GM12874 (cell line): ENCODE results near the gene GYS1.

Experiments
- TF ChIP-seq, protein P1 (sequence below): IDR thresholded peaks from 2 replicates; pipeline ENCODE4 v1.5.1; 2011; ENCODE audit warnings: low read depth, mild to moderate bottlenecking, control low read depth, low read length, moderate library complexity; ENCODE audit not compliant: insufficient read depth

The GYS1 gene

GRCh38 chr19:48921721-48922500 is 71.2 kb downstream of the GYS1 start:
- TF ChIP-seq, protein P1, sequence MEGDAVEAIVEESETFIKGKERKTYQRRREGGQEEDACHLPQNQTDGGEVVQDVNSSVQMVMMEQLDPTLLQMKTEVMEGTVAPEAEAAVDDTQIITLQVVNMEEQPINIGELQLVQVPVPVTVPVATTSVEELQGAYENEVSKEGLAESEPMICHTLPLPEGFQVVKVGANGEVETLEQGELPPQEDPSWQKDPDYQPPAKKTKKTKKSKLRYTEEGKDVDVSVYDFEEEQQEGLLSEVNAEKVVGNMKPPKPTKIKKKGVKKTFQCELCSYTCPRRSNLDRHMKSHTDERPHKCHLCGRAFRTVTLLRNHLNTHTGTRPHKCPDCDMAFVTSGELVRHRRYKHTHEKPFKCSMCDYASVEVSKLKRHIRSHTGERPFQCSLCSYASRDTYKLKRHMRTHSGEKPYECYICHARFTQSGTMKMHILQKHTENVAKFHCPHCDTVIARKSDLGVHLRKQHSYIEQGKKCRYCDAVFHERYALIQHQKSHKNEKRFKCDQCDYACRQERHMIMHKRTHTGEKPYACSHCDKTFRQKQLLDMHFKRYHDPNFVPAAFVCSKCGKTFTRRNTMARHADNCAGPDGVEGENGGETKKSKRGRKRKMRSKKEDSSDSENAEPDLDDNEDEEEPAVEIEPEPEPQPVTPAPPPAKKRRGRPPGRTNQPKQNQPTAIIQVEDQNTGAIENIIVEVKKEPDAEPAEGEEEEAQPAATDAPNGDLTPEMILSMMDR: no peak

DNA sequence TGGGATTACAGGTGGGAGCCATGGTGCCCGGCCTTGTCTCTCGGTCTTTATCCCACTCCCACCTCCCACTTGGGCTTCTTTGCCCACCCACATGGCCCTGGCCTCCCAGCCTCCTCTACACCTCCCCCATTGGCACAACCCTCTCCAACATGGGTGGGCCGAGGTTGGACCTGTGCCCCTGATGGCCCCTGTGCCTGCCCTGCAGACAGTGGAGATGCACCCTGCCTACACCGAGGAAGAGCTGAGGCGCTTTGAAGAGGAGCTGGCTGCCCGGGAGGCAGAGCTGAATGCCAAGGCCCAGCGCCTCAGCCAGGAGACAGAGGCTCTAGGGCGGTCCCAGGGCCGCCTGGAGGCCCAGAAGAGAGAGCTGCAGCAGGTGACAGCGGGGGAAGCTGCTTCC is 72.2 kb downstream of the GYS1 start:
- TF ChIP-seq, protein P1: no peak

DNA sequence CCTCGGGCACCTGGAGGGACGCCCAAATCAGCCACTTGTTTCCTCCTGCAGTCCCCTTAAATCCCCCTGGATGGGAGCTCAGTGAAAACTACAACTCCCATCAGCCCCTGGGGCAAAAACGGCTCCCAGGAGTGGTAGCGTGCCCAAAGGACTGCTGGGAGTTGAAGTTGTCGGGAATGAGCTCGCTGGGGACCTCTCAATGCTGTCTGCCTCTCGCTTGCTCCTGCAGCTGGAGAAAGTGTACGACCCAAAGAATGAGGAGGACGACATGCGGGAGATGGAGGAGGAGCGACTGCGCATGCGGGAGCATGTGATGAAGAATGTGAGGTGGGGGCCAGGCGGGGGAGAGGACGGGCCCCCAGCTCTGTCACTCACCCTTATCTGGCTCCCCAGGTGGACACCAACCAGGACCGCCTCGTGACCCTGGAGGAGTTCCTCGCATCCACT is 74.3 kb downstream of the GYS1 start:
- TF ChIP-seq, protein P1: no peak
